GM19467 (cell line): Measurements from ENCODE around the gene ARHGAP40.

Experiments
- ATAC-seq: cut with Tn5 transposase; IDR thresholded peaks from one replicate; pipeline ENCODE4 v1.9.1; 2021; ENCODE audit warnings: mild to moderate bottlenecking, moderate library complexity; ENCODE audit not compliant: unreplicated experiment

The ARHGAP40 gene

GRCh38 chr20:38673725-38674091 is 72.1 kb downstream of the ARHGAP40 start:
- ATAC-seq, result no peak

- ATAC-seq, result no peak
Observed at GRCh38 chr20:38674092-38674764, 72.6 kb downstream of the ARHGAP40 start.

GRCh38 chr20:38674765-38675133 is 73.1 kb downstream of the ARHGAP40 start:
- no peak for ATAC-seq

GRCh38 chr20:38676576-38676975 is 75.0 kb downstream of the ARHGAP40 start:
- ATAC-seq, result no peak

- ATAC-seq, result no peak
Observed at GRCh38 chr20:38680500-38681306, 79.1 kb downstream of the ARHGAP40 start.

GRCh38 chr20:38685271-38685670 is 83.7 kb downstream of the ARHGAP40 start:
- ATAC-seq, result no peak

- ATAC-seq, result no peak
Observed at GRCh38 chr20:38685853-38686473, 84.4 kb downstream of the ARHGAP40 start.

GRCh38 chr20:38692436-38693411 is 91.1 kb downstream of the ARHGAP40 start:
- no peak for ATAC-seq

GRCh38 chr20:38697306-38697705 is 95.7 kb downstream of the ARHGAP40 start:
- ATAC-seq, result no peak

- ATAC-seq, result no peak
Observed at GRCh38 chr20:38698541-38698940, 96.9 kb downstream of the ARHGAP40 start.

GRCh38 chr20:38700141-38700540 is 98.5 kb downstream of the ARHGAP40 start:
- ATAC-seq, result no peak
